Tibial artery (tissue), 4 donors: ENCODE measurements around the gene OR5B17.

Experiments
- DNase-seq, 2 donors: peaks; one replicate each; pipeline ENCODE4 v3.0.0-alpha.2; 2019
- H3K27ac ChIP-seq, 2 donors: fragments of 200-600 bp; sonication (generic) in 1 of 2; 1 replicate in 1 of 2; 2 replicates in 1 of 2; pipeline ENCODE4 v1.5.1; 2018 to 2019; ENCODE audit warnings: mild to moderate bottlenecking in 1 of 2
- H3K27me3 ChIP-seq, 2 donors: fragments of 200-600 bp; sonication (generic) in 1 of 2; one replicate each; pipeline versions ENCODE4 v1.5.1 to v1.6.0; 2016 to 2019
- H3K36me3 ChIP-seq, 3 donors: fragments of 200-600 bp; sonication (generic) in 2 of 3; one replicate each; pipeline ENCODE4 v1.5.1; 2016 to 2019; ENCODE audit warnings: mild to moderate bottlenecking in 2 of 3
- H3K4me1 ChIP-seq, 4 donors: fragments of 200-600 bp; sonication (generic) in 2 of 4; 1 replicate in 3 of 4; 2 replicates in 1 of 4; pipeline ENCODE4 v1.5.1; 2016 to 2019
- H3K4me3 ChIP-seq, 2 donors: fragments of 200-600 bp; sonication (generic) in 1 of 2; 1 replicate in 1 of 2; 2 replicates in 1 of 2; pipeline ENCODE4 v1.5.1; 2018 to 2019; ENCODE audit warnings: mild to moderate bottlenecking in 2 of 2
- H3K9me3 ChIP-seq, 3 donors: fragments of 200-600 bp; sonication (generic) in 1 of 3; one replicate each; pipeline ENCODE4 v1.5.1; 2016 to 2019
- intact Hi-C: fragments of 100-400 bp; cut with DNase I; formaldehyde crosslinking; loops from one replicate; pipeline ENCODE4 v1.15.0; 2023; ENCODE audit warnings: low total_unique reads
- TF ChIP-seq, protein P1 (sequence below), 2 experiments: fragments of 200-600 bp in 1 of 2; fragments of 450-650 bp in 1 of 2; IDR thresholded peaks; one replicate each; pipeline ENCODE4 v1.5.1; 2017 to 2019; ENCODE audit warnings: antibody characterized with exemption in 2 of 2, mild to moderate bottlenecking in 1 of 2, moderate library complexity in 1 of 2

OR5B17 gene

GRCh38 chr11:58318532-58318931, 40.3 kb downstream of the OR5B17 start:
- Histone ChIP-seq H3K27me3 (no peaks in the 10 kb centered on the region), H3K27ac (no peak overlapping the region), H3K4me1 (no peaks in the 10 kb centered on the region), H3K4me3 (no peak overlapping the region), H3K36me3 (no peaks in the 10 kb centered on the region), H3K9me3 (no peaks in the 10 kb centered on the region)
- intact Hi-C loops = no loop called here
- DNase-seq = no peak
- TF ChIP-seq, protein P1, sequence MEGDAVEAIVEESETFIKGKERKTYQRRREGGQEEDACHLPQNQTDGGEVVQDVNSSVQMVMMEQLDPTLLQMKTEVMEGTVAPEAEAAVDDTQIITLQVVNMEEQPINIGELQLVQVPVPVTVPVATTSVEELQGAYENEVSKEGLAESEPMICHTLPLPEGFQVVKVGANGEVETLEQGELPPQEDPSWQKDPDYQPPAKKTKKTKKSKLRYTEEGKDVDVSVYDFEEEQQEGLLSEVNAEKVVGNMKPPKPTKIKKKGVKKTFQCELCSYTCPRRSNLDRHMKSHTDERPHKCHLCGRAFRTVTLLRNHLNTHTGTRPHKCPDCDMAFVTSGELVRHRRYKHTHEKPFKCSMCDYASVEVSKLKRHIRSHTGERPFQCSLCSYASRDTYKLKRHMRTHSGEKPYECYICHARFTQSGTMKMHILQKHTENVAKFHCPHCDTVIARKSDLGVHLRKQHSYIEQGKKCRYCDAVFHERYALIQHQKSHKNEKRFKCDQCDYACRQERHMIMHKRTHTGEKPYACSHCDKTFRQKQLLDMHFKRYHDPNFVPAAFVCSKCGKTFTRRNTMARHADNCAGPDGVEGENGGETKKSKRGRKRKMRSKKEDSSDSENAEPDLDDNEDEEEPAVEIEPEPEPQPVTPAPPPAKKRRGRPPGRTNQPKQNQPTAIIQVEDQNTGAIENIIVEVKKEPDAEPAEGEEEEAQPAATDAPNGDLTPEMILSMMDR (IDR thresholded peaks at IDR 0.05) = no peak

DNA sequence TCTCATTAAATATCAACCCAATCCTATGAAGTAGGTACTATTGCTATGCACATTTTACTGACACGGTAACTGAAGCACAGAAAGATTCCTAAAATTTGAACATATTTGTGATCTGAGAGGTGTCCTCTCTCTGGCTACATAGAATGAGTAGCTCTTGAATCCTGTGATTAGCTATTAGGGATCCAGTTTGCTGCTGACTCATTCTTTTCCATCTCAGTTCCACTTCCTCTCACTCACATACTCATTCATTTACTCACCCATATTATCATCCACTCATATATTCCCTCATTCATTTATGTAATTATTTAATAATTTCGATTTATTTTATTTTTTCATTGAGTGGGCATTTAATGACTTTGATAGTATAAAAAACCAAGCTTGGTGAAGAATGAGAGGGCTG, 42.7 kb downstream of the OR5B17 start:
- H3K9me3 ChIP-seq = no peaks in the 10 kb centered on the region
- H3K4me1 ChIP-seq = no peaks in the 10 kb centered on the region
- DNase-seq = no peak
- no peaks in the 10 kb centered on the region for H3K36me3 ChIP-seq
- TF ChIP-seq, protein P1 (IDR thresholded peaks at IDR 0.05) = no peak
- intact Hi-C loops = no loop called here
- no peak overlapping the region for H3K4me3 ChIP-seq
- no peaks in the 10 kb centered on the region for H3K27me3 ChIP-seq
- H3K27ac ChIP-seq = no peak overlapping the region
